PC-3 (cell line): ENCODE measurements around the gene TGFBI.

ENCODE experiments used
- EZH2 ChIP-seq: fragments of 300-600 bp; sonication (generic); IDR thresholded peaks from one replicate; pipeline ENCODE4 v1.6.1; 2017; ENCODE audit warnings: antibody characterized with exemption, mild to moderate bottlenecking, low read length; ENCODE audit not compliant: unreplicated experiment
- TF ChIP-seq, protein P1 (sequence below): fragments of 300-600 bp; sonication (generic); conservative IDR thresholded peaks from 2 replicates; pipeline ENCODE4 v1.5.1; 2017; ENCODE audit warnings: antibody characterized with exemption, low read depth, mild to moderate bottlenecking, low read length

DNA sequence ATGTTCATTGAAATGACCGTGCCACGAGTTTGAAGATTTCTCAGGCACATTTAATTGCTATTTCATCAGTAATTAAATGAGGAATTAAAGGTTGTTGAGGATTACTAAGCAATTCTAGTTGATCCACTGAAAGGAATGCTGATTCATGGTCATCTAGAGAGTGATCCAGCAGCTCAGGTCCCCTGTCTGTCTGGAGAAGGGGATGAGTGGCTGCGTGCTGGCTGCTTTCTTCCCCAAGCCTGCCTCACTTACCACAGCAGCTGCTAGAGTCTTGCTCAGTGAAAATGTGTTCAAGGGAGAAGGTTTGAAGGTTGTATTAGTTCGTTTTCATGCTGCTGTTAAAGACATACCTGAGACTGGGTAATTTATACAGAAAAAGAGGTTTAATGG is 7.8 kb upstream of the TGFBI start:
- TF ChIP-seq, protein P1, sequence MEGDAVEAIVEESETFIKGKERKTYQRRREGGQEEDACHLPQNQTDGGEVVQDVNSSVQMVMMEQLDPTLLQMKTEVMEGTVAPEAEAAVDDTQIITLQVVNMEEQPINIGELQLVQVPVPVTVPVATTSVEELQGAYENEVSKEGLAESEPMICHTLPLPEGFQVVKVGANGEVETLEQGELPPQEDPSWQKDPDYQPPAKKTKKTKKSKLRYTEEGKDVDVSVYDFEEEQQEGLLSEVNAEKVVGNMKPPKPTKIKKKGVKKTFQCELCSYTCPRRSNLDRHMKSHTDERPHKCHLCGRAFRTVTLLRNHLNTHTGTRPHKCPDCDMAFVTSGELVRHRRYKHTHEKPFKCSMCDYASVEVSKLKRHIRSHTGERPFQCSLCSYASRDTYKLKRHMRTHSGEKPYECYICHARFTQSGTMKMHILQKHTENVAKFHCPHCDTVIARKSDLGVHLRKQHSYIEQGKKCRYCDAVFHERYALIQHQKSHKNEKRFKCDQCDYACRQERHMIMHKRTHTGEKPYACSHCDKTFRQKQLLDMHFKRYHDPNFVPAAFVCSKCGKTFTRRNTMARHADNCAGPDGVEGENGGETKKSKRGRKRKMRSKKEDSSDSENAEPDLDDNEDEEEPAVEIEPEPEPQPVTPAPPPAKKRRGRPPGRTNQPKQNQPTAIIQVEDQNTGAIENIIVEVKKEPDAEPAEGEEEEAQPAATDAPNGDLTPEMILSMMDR: no peak
- no peak for TF ChIP-seq EZH2
